ENCODE data around the gene SPINT1.

SPINT1 gene

GRCh38 chr15:40831861-40832260 lies 12.0 kb upstream of the SPINT1 start:
- Histone ChIP-seq H3K9me3 (replicated peaks; ENCODE audit: low read length) (no peaks in the 10 kb centered on the region), H3K9ac (ENCODE audit: low read depth, low read length) (no peak overlapping the region), H3K4me1 (ENCODE audit: control insufficient read depth, insufficient read depth, low read length) (no peaks in the 10 kb centered on the region), H3K27me3 (ENCODE audit: control insufficient read depth, insufficient read depth, low read length) (peaks cover 17% of the 10 kb centered on the region), H3K4me2 (ENCODE audit: low read length) (no peak overlapping the region), H3K4me3 (ENCODE audit: low read length) (no peak overlapping the region), H3K36me3 (ENCODE audit: insufficient read depth, low read length) (no peaks in the 10 kb centered on the region)

- Histone ChIP-seq H3K36me3 (ENCODE audit: insufficient read depth, low read length) (no peaks in the 10 kb centered on the region), H3K9ac (ENCODE audit: low read depth, low read length) (no peak overlapping the region), H3K27me3 (ENCODE audit: control insufficient read depth, insufficient read depth, low read length) (peaks cover 13% of the 10 kb centered on the region), H3K4me2 (ENCODE audit: low read length) (no peak overlapping the region), H3K9me3 (replicated peaks; ENCODE audit: low read length) (no peaks in the 10 kb centered on the region), H3K4me3 (ENCODE audit: low read length) (no peak overlapping the region), H3K4me1 (ENCODE audit: control insufficient read depth, insufficient read depth, low read length) (no peaks in the 10 kb centered on the region)
Measured at GRCh38 chr15:40832903-40833302, 10.9 kb upstream of the SPINT1 start.

GRCh38 chr15:40836020-40836419 lies 7.8 kb upstream of the SPINT1 start:
- H3K4me3 ChIP-seq (ENCODE audit: low read length), result no peak overlapping the region
- peaks cover 2% of the 10 kb centered on the region for H3K27me3 ChIP-seq (ENCODE audit: control insufficient read depth, insufficient read depth, low read length)
- H3K9me3 ChIP-seq (replicated peaks; ENCODE audit: low read length), result no peaks in the 10 kb centered on the region
- no peak overlapping the region for H3K9ac ChIP-seq (ENCODE audit: low read depth, low read length)
- H3K4me2 ChIP-seq (ENCODE audit: low read length), result no peak overlapping the region
- no peaks in the 10 kb centered on the region for H3K36me3 ChIP-seq (ENCODE audit: insufficient read depth, low read length)
- no peaks in the 10 kb centered on the region for H3K4me1 ChIP-seq (ENCODE audit: control insufficient read depth, insufficient read depth, low read length)

- H3K4me3 ChIP-seq (ENCODE audit: low read length), result no peak overlapping the region
Measured at GRCh38 chr15:40838756-40839155, 5.1 kb upstream of the SPINT1 start.

GRCh38 chr15:40841741-40842140 lies 2.1 kb upstream of the SPINT1 start:
- Histone ChIP-seq H3K27me3 (ENCODE audit: control insufficient read depth, insufficient read depth, low read length) (peaks cover 46% of the 10 kb centered on the region), H3K9ac (ENCODE audit: low read depth, low read length) (no peak overlapping the region), H3K36me3 (ENCODE audit: insufficient read depth, low read length) (no peaks in the 10 kb centered on the region), H3K4me3 (ENCODE audit: low read length) (no peak overlapping the region), H3K9me3 (replicated peaks; ENCODE audit: low read length) (no peaks in the 10 kb centered on the region), H3K4me1 (ENCODE audit: control insufficient read depth, insufficient read depth, low read length) (peaks cover 12% of the 10 kb centered on the region), H3K4me2 (ENCODE audit: low read length) (no peak overlapping the region)

More at GRCh38 chr15:40838756-40839155, 5.1 kb upstream of the SPINT1 start:
- Histone ChIP-seq H3K36me3 (ENCODE audit: insufficient read depth, low read length) (no peaks in the 10 kb centered on the region), H3K27me3 (ENCODE audit: control insufficient read depth, insufficient read depth, low read length) (peaks cover 25% of the 10 kb centered on the region), H3K9ac (ENCODE audit: low read depth, low read length) (no peak overlapping the region), H3K9me3 (replicated peaks; ENCODE audit: low read length) (no peaks in the 10 kb centered on the region), H3K4me2 (ENCODE audit: low read length) (no peak overlapping the region), H3K4me1 (ENCODE audit: control insufficient read depth, insufficient read depth, low read length) (no peaks in the 10 kb centered on the region)

GRCh38 chr15:40843261-40843884 lies 475 bp upstream of the SPINT1 start:
- no peak overlapping the region for H3K9ac ChIP-seq (ENCODE audit: low read depth, low read length)
- peaks cover 52% of the 10 kb centered on the region for H3K27me3 ChIP-seq (ENCODE audit: control insufficient read depth, insufficient read depth, low read length)
- peaks cover 12% of the 10 kb centered on the region for H3K4me1 ChIP-seq (ENCODE audit: control insufficient read depth, insufficient read depth, low read length)
- H3K4me2 ChIP-seq (ENCODE audit: low read length), result peak overlapping the region; percentile 82
- no peaks in the 10 kb centered on the region for H3K9me3 ChIP-seq (replicated peaks; ENCODE audit: low read length)
- no peaks in the 10 kb centered on the region for H3K36me3 ChIP-seq (ENCODE audit: insufficient read depth, low read length)
- H3K4me3 ChIP-seq (ENCODE audit: low read length), result no peak overlapping the region

- no peaks in the 10 kb centered on the region for H3K9me3 ChIP-seq (replicated peaks; ENCODE audit: low read length)
- H3K36me3 ChIP-seq (ENCODE audit: insufficient read depth, low read length), result no peaks in the 10 kb centered on the region
- H3K4me3 ChIP-seq (ENCODE audit: low read length), result peak overlapping the region; percentile 52
- peaks cover 52% of the 10 kb centered on the region for H3K27me3 ChIP-seq (ENCODE audit: control insufficient read depth, insufficient read depth, low read length)
- H3K4me2 ChIP-seq (ENCODE audit: low read length), result peak overlapping the region; percentile 82
- no peak overlapping the region for H3K9ac ChIP-seq (ENCODE audit: low read depth, low read length)
- H3K4me1 ChIP-seq (ENCODE audit: control insufficient read depth, insufficient read depth, low read length), result peaks cover 12% of the 10 kb centered on the region
Measured at GRCh38 chr15:40844696-40845030, 815 bp downstream of the SPINT1 start.

GRCh38 chr15:40845036-40845435 lies 1.2 kb downstream of the SPINT1 start:
- Histone ChIP-seq H3K9ac (ENCODE audit: low read depth, low read length) (no peak overlapping the region), H3K36me3 (ENCODE audit: insufficient read depth, low read length) (no peaks in the 10 kb centered on the region), H3K4me3 (ENCODE audit: low read length) (peak overlapping the region; percentile 52), H3K9me3 (replicated peaks; ENCODE audit: low read length) (no peaks in the 10 kb centered on the region), H3K27me3 (ENCODE audit: control insufficient read depth, insufficient read depth, low read length) (peaks cover 52% of the 10 kb centered on the region), H3K4me2 (ENCODE audit: low read length) (peak overlapping the region; percentile 82), H3K4me1 (ENCODE audit: control insufficient read depth, insufficient read depth, low read length) (peaks cover 12% of the 10 kb centered on the region)

- Histone ChIP-seq H3K9ac (ENCODE audit: low read depth, low read length) (no peak overlapping the region), H3K36me3 (ENCODE audit: insufficient read depth, low read length) (no peaks in the 10 kb centered on the region), H3K27me3 (ENCODE audit: control insufficient read depth, insufficient read depth, low read length) (peaks cover 55% of the 10 kb centered on the region), H3K4me1 (ENCODE audit: control insufficient read depth, insufficient read depth, low read length) (peaks cover 12% of the 10 kb centered on the region), H3K4me2 (ENCODE audit: low read length) (no peak overlapping the region), H3K9me3 (replicated peaks; ENCODE audit: low read length) (no peaks in the 10 kb centered on the region), H3K4me3 (ENCODE audit: low read length) (no peak overlapping the region)
Measured at GRCh38 chr15:40845511-40846284, 1.9 kb downstream of the SPINT1 start.

- Histone ChIP-seq H3K4me3 (ENCODE audit: low read length) (no peak overlapping the region), H3K36me3 (ENCODE audit: insufficient read depth, low read length) (no peaks in the 10 kb centered on the region), H3K4me1 (ENCODE audit: control insufficient read depth, insufficient read depth, low read length) (peaks cover 12% of the 10 kb centered on the region), H3K9ac (ENCODE audit: low read depth, low read length) (no peak overlapping the region), H3K4me2 (ENCODE audit: low read length) (no peak overlapping the region), H3K9me3 (replicated peaks; ENCODE audit: low read length) (no peaks in the 10 kb centered on the region), H3K27me3 (ENCODE audit: control insufficient read depth, insufficient read depth, low read length) (peaks cover 47% of the 10 kb centered on the region)
Measured at GRCh38 chr15:40846841-40847222, 3.0 kb downstream of the SPINT1 start.

GRCh38 chr15:40847223-40847961 lies 3.5 kb downstream of the SPINT1 start:
- no peak overlapping the region for H3K4me2 ChIP-seq (ENCODE audit: low read length)
- no peaks in the 10 kb centered on the region for H3K36me3 ChIP-seq (ENCODE audit: insufficient read depth, low read length)
- no peaks in the 10 kb centered on the region for H3K9me3 ChIP-seq (replicated peaks; ENCODE audit: low read length)
- peaks cover 12% of the 10 kb centered on the region for H3K4me1 ChIP-seq (ENCODE audit: control insufficient read depth, insufficient read depth, low read length)
- no peak overlapping the region for H3K9ac ChIP-seq (ENCODE audit: low read depth, low read length)
- H3K27me3 ChIP-seq (ENCODE audit: control insufficient read depth, insufficient read depth, low read length), result peaks cover 43% of the 10 kb centered on the region
- H3K4me3 ChIP-seq (ENCODE audit: low read length), result no peak overlapping the region
